Peyer's patch (tissue), 4 donors: ENCODE data around the gene PDE8B.

Experiments
- POLR2A ChIP-seq, 2 donors: fragments of 450-650 bp; IDR thresholded peaks; one replicate each; pipeline ENCODE4 v1.5.1; 2017; ENCODE audit warnings: antibody characterized with exemption in 2 of 2, mild to moderate bottlenecking in 2 of 2, moderate library complexity in 2 of 2
- TF ChIP-seq, protein P1 (sequence below), 6 experiments: fragments of 450-650 bp in 4 of 6; fragments of 200-600 bp in 2 of 6; sonication (generic) in 1 of 6; IDR thresholded peaks; one replicate each; pipeline ENCODE4 v1.5.1; 2017 to 2019; ENCODE audit warnings: antibody characterized with exemption in 6 of 6, mild to moderate bottlenecking in 3 of 6, moderate library complexity in 1 of 6

DNA sequence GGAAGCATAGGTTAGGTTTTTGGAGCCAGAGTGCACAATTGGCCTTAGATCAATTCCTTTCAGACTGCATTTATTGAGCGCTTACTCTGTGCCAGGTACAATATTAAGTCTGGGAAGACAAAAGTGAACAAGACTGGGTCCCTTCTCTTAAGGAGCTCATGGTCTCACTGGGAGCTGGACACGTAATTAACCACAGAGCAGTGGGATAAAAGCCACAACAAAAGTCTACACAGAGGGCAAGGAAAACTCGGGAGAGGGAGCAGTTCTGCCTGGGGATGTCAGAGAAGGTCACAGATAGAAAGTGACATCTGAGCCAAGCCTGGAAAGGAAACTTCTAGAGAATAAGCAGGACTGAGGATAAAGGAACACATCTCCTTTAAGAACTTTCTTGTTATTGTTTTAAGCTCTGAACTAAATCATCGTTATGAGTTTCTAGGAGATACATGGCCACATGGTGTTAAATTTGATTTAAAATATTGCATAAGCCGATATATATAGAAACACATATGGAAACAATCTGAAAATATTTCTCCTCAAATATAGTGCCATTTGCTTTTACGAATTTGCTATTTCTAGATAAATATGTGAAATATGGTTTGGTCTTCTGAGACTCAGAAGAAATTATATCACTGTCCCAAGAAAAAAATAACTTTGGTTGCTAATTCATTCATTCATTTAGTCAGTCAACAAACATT, 40.1 kb upstream of the PDE8B start:
- TF ChIP-seq POLR2A (IDR thresholded peaks at IDR 0.05): no peak
- TF ChIP-seq, protein P1, sequence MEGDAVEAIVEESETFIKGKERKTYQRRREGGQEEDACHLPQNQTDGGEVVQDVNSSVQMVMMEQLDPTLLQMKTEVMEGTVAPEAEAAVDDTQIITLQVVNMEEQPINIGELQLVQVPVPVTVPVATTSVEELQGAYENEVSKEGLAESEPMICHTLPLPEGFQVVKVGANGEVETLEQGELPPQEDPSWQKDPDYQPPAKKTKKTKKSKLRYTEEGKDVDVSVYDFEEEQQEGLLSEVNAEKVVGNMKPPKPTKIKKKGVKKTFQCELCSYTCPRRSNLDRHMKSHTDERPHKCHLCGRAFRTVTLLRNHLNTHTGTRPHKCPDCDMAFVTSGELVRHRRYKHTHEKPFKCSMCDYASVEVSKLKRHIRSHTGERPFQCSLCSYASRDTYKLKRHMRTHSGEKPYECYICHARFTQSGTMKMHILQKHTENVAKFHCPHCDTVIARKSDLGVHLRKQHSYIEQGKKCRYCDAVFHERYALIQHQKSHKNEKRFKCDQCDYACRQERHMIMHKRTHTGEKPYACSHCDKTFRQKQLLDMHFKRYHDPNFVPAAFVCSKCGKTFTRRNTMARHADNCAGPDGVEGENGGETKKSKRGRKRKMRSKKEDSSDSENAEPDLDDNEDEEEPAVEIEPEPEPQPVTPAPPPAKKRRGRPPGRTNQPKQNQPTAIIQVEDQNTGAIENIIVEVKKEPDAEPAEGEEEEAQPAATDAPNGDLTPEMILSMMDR (IDR thresholded peaks at IDR 0.05): no peak
